ENCODE measurements around the gene CCNJ. TPM values are rescaled to one million over a fixed set of nuclear protein-coding genes. Genes with fewer than 3 reads are reported as not detected.

Gene CCNJ
- polyA plus RNA-seq, 4 donors, result 14.3 to 19.6 (median 16.8) TPM

Other genes starting within 250 kb of the CCNJ start
- 1 to 10 TPM; 1.1 to 2.3 (median 1.7) TPM for gene CC2D2B, start 135.6 kb upstream of the CCNJ start, polyA plus RNA-seq (ENCODE audit: insufficient read length in 4 of 4)
- gene ZNF518A, start 86.7 kb downstream of the CCNJ start, polyA plus RNA-seq (ENCODE audit: insufficient read length in 4 of 4), result 10 to 100 TPM; 30.7 to 61.7 (median 41.7) TPM
- gene BLNK, start 228.0 kb downstream of the CCNJ start, polyA plus RNA-seq (ENCODE audit: insufficient read length in 4 of 4), result 10 to 100 TPM; 33.4 to 61.8 (median 42.5) TPM